Colon (tissue), 2 donors: Measurements from ENCODE around the gene NUP50.

Source experiments
- FAIRE-seq: peaks from 2 replicates; lab custom pipeline; 2012; peaks lifted over from hg19 to GRCh38; lab: Jason Lieb, UNC
- donor health status: control.
- donor health status: control.

Gene NUP50

GRCh38 chr22:45196308-45196707, 32.6 kb downstream of the NUP50 start:
- FAIRE-seq = no peak

GRCh38 chr22:45196926-45197605, 33.3 kb downstream of the NUP50 start:
- FAIRE-seq = no peak

- FAIRE-seq = no peak
These were observed 34.1 kb downstream of the NUP50 start for GRCh38 chr22:45197606-45198462.

GRCh38 chr22:45198463-45198795, 34.7 kb downstream of the NUP50 start:
- no peak for FAIRE-seq

GRCh38 chr22:45199723-45200122, 36.0 kb downstream of the NUP50 start:
- FAIRE-seq = no peak

GRCh38 chr22:45200230-45200629, 36.5 kb downstream of the NUP50 start:
- no peak for FAIRE-seq

- FAIRE-seq = no peak
These were observed 37.3 kb downstream of the NUP50 start for GRCh38 chr22:45200860-45201511.

GRCh38 chr22:45201678-45202332, 38.1 kb downstream of the NUP50 start:
- no peak for FAIRE-seq

GRCh38 chr22:45202333-45203149, 38.8 kb downstream of the NUP50 start:
- no peak for FAIRE-seq

- no peak for FAIRE-seq
These were observed 39.6 kb downstream of the NUP50 start for GRCh38 chr22:45203150-45203951.

- FAIRE-seq = no peak
These were observed 40.5 kb downstream of the NUP50 start for GRCh38 chr22:45204241-45204640.

- no peak for FAIRE-seq
These were observed 41.1 kb downstream of the NUP50 start for GRCh38 chr22:45204819-45205218.

- FAIRE-seq = no peak
These were observed 41.7 kb downstream of the NUP50 start for GRCh38 chr22:45205276-45205925.

GRCh38 chr22:45206233-45206632, 42.5 kb downstream of the NUP50 start:
- no peak for FAIRE-seq

- no peak for FAIRE-seq
These were observed 43.8 kb downstream of the NUP50 start for GRCh38 chr22:45207533-45207932.

GRCh38 chr22:45207981-45208664, 44.4 kb downstream of the NUP50 start:
- FAIRE-seq = no peak

GRCh38 chr22:45208696-45208992, 44.9 kb downstream of the NUP50 start:
- no peak for FAIRE-seq

- FAIRE-seq = no peak
These were observed 45.5 kb downstream of the NUP50 start for GRCh38 chr22:45208993-45209838.

- FAIRE-seq = no peak
These were observed 46.4 kb downstream of the NUP50 start for GRCh38 chr22:45210174-45210573.
